Thoracic aorta (tissue), 2 donors: Measurements from ENCODE around the gene ERGIC1. TPM values are rescaled to one million over a fixed set of nuclear protein-coding genes. Genes with fewer than 3 reads are reported as not detected.

Experiments
- ATAC-seq: fragments of 150-250 bp; one replicate; pipeline ENCODE4 v1.8.0; 2017; ENCODE audit warnings: low read depth; ENCODE audit not compliant: insufficient number of reproducible peaks, low FRiP score
- DNase-seq: peaks from one replicate; pipeline ENCODE4 v3.0.0-alpha.2; 2020; ENCODE audit warnings: low spot score
- H3K27ac ChIP-seq, 2 donors: fragments of 200-600 bp; sonication (generic); 1 replicate in 1 of 2; 2 replicates in 1 of 2; pipeline ENCODE4 v1.5.1; 2016; ENCODE audit warnings: mild to moderate bottlenecking in 2 of 2, moderate library complexity in 2 of 2
- H3K27me3 ChIP-seq: fragments of 200-600 bp; sonication (generic); replicated peaks from 2 replicates; pipeline ENCODE4 v1.6.0; 2016; ENCODE audit warnings: mild to moderate bottlenecking; ENCODE audit not compliant: insufficient read depth
- H3K36me3 ChIP-seq: fragments of 200-600 bp; sonication (generic); one replicate; pipeline ENCODE4 v1.5.1; 2016
- H3K4me1 ChIP-seq, 2 donors: fragments of 200-600 bp; sonication (generic); 1 replicate in 1 of 2; 2 replicates in 1 of 2; pipeline versions ENCODE4 v1.5.1 to v1.6.0; 2016; ENCODE audit warnings: low read depth in 2 of 2, mild to moderate bottlenecking in 1 of 2; ENCODE audit not compliant: control insufficient read depth in 1 of 2
- H3K4me3 ChIP-seq: fragments of 200-600 bp; sonication (generic); 2 replicates; pipeline ENCODE4 v1.5.1; 2016; ENCODE audit warnings: mild to moderate bottlenecking
- H3K9me3 ChIP-seq: fragments of 200-600 bp; sonication (generic); 2 replicates; pipeline ENCODE4 v1.5.1; 2016
- CTCF ChIP-seq: fragments of 200-600 bp; sonication (generic); IDR thresholded peaks from one replicate; pipeline ENCODE4 v1.5.1; 2019; ENCODE audit warnings: antibody characterized with exemption
- total RNA-seq, 2 donors: library from RNA; depleted of rRNA; stranded (reverse); fragments of >200 nt; gene quantifications; one replicate each; pipeline versions ENCODE4 v1.1.0 to v1.2.3, GENCODE V29; 2016

ERGIC1 gene
- total RNA-seq, 2 donors from 2014 or later = 141 to 230 TPM

DNA sequence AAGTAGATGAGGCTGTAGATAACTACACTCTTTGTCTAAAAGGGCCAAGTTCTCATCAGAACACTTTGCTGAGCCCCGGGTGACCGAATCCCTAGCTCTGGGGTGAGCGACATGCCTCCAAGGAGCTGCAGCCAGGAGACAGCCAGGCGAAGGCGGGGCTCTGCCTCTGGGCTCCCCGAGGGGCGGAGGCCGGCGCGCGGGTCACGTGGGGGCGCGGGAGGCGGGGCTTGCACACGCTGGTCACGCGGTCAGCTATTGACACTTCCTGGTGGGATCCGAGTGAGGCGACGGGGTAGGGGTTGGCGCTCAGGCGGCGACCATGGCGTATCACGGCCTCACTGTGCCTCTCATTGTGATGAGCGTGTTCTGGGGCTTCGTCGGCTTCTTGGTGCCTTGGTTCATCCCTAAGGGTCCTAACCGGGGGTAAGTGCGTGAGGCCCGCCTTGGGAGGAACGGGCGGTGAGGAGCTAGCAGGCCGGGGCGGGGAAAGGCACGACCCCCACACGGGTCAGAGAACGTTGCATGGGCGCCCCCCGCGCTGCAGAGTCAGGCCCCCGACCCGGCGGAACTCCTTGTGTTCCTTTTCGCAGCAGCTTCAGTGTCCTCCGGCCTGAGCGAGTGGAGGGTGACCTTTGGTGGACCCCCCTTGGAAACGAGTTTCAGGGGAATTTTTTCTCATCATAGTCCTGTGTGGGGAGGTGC lies 149.6 kb downstream of the ERGIC1 start, which contains the start of gene ATP6V0E1:
Gene ATP6V0E1, plus strand, starts transcription at position 230 of the 702 bp plus-strand sequence. Its CDS starts 90 bp downstream, at position 320.
- peak within 1 kb of the TSS; percentile 87 for H3K4me3 ChIP-seq
- no peak for TF ChIP-seq CTCF
- H3K4me1 ChIP-seq = peaks cover 26 to 44% of the 10 kb centered on the region in 2 donors
- H3K9me3 ChIP-seq = no peaks in the 10 kb centered on the region
- peak within 1 kb of the TSS; percentile 89 to 98 for H3K27ac ChIP-seq
- peak; percentile 85 for DNase-seq
- H3K27me3 ChIP-seq = no peaks in the 10 kb centered on the region
- peak; percentile 92 for ATAC-seq
- H3K36me3 ChIP-seq = no peaks in the 10 kb centered on the region

DNA sequence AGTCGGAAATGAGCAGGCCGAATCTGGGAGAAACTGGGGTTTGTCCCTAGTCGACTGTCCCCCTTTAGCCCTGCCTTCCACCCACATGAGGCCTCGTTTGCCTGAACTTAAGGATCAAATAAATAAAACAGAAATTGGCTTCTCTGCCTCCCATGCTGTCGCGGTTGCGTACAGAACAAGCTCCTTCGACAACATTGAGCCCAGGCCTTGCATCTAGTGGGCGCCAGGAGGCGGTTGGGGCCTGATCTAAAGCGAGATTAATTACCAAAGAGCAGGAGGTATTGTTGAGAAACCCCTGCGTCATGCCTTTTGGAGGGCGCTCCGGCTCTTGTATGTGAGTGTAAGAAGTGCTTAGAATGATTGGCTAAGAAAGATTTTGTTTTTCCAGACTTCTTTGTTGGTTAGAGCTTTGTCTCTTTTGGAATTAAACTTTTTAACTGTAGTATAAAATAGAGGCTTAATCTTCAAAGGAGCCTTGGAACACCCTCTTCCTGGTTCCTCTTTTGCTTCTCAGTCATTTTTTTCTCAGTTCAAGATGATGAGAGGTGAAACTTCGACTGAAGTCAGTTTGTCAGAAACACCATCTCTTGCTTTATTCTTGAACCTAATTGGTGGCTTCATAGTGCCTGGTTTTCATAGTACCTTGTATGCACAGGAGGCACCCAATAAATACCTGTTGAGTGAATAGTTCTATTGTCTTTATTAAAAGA lies 150.3 kb downstream of the ERGIC1 start:
- peaks cover 26 to 46% of the 10 kb centered on the region in 2 donors for H3K4me1 ChIP-seq
- peak; percentile 62 for DNase-seq
- TF ChIP-seq CTCF = no peak
- peak overlapping the region; percentile 89 to 98 for H3K27ac ChIP-seq
- peak; percentile 45 for ATAC-seq
- H3K36me3 ChIP-seq = no peaks in the 10 kb centered on the region
- H3K4me3 ChIP-seq = peak overlapping the region; percentile 87
- no peaks in the 10 kb centered on the region for H3K27me3 ChIP-seq
- no peaks in the 10 kb centered on the region for H3K9me3 ChIP-seq

GRCh38 chr5:172985596-172985995 lies 151.5 kb downstream of the ERGIC1 start:
- no peak for TF ChIP-seq CTCF
- DNase-seq = no peak

DNA sequence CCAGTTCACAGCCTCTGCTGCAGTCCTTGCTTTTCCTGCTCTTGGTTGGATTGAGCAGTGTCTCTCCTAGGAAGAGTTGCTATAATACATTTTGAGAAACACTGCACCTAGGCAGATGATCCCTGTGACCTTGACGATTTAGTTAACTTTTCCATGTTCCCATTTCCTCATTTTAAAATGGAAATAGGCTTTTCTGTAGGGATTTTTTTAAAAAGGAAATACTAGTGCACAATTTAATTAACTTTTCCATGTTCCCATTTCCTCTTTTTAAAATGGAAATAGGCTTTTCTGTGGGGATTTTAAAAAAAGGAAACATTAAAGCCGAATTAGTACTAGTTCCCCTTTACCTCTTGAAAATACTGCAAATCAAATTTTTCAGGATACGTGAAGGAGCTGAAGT lies 154.2 kb downstream of the ERGIC1 start:
- Histone ChIP-seq H3K4me3 (no peak overlapping the region), H3K27me3 (no peaks in the 10 kb centered on the region), H3K4me1 (peaks cover 28 to 39% of the 10 kb centered on the region in 2 donors), H3K9me3 (no peaks in the 10 kb centered on the region), H3K36me3 (peaks cover 6% of the 10 kb centered on the region), H3K27ac (no peak overlapping the region)
- ATAC-seq = no peak
- TF ChIP-seq CTCF = no peak
- no peak for DNase-seq

More at GRCh38 chr5:172985596-172985995, 151.5 kb downstream of the ERGIC1 start:
- Histone ChIP-seq H3K27ac (no peak overlapping the region), H3K4me3 (peak overlapping the region; percentile 87), H3K4me1 (peaks cover 28 to 46% of the 10 kb centered on the region in 2 donors), H3K27me3 (no peaks in the 10 kb centered on the region), H3K36me3 (no peaks in the 10 kb centered on the region), H3K9me3 (no peaks in the 10 kb centered on the region)
- no peak for ATAC-seq

DNA sequence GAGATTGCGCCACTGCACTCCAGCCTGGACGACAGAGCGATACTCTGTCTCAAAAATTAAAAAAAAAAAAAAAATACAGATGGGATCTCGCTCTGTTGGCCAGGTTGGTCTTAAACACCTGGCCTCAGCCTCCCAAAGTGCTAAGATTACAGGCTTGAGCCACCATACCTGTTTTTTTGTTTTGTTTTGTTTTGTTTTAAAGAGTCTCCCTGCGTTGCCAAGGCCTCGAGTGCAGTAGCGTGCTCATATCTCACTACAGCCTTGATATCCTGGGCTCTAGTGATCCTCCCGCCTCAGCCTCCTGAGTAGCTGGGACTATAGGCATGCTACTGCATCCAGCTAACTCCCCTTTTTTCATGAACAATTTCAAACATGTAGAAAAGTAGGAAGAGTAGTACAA lies 156.7 kb downstream of the ERGIC1 start:
- Histone ChIP-seq H3K4me3 (no peak overlapping the region), H3K4me1 (peaks cover 18 to 26% of the 10 kb centered on the region in 2 donors), H3K36me3 (peaks cover 15% of the 10 kb centered on the region), H3K9me3 (no peaks in the 10 kb centered on the region), H3K27ac (no peak overlapping the region), H3K27me3 (no peaks in the 10 kb centered on the region)
- no peak for DNase-seq
- no peak for ATAC-seq
- no peak for TF ChIP-seq CTCF
